WTC11 (cell line): ENCODE measurements around the gene PFN1. TPM values are rescaled to one million over a fixed set of nuclear protein-coding genes. Genes with fewer than 3 reads are reported as not detected.

Source experiments
- ATAC-seq: fragments of 200-7000 bp; cut with Tn5 transposase; 2 replicates; pipeline ENCODE4 v1.10.0; 2021; ENCODE audit warnings: mild to moderate bottlenecking, moderate library complexity
- CTCF ChIA-PET: fragments of 300-600 bp; sonication (Branson Sonifier 250); formaldehyde crosslinking; loops from one replicate; lab custom pipeline; 2021; ENCODE audit warnings: antibody characterized with exemption; lab: Charles Lee
- POLR2A ChIA-PET: fragments of 350-600 bp; sonication (Branson Sonifier 250); formaldehyde crosslinking; loops from one replicate; lab custom pipeline; 2021; ENCODE audit warnings: antibody characterized with exemption; lab: Charles Lee
- DNase-seq: peaks from one replicate; pipeline ENCODE4 v3.0.0; 2021; ENCODE audit warnings: low spot score
- H3K27ac Mint-ChIP-seq: 2 replicates; pipeline ENCODE4 v1.8.0; 2021; ENCODE audit warnings: mixed read lengths
- H3K27me3 Mint-ChIP-seq: 2 replicates; pipeline ENCODE4 v1.8.0; 2021; ENCODE audit warnings: low read depth, mild to moderate bottlenecking, moderate library complexity, mixed read lengths
- H3K36me3 Mint-ChIP-seq: 2 replicates; pipeline ENCODE4 v1.8.0; 2021; ENCODE audit warnings: mixed read lengths
- H3K4me1 Mint-ChIP-seq: 2 replicates; pipeline ENCODE4 v1.8.0; 2022; ENCODE audit warnings: mixed read lengths
- H3K4me3 Mint-ChIP-seq: 2 replicates; pipeline ENCODE4 v1.8.0; 2021; ENCODE audit warnings: mild to moderate bottlenecking, moderate library complexity, mixed read lengths
- H3K9me3 Mint-ChIP-seq: 2 replicates; pipeline ENCODE4 v1.8.0; 2021; ENCODE audit warnings: mixed read lengths
- ARID4B ChIP-seq: sonication (generic); formaldehyde crosslinking; IDR thresholded peaks from 2 replicates; pipeline ENCODE4 v1.8.0; 2023; ENCODE audit warnings: missing genetic modification reagents, mild to moderate bottlenecking, borderline replicate concordance
- CDX4 ChIP-seq: fragments of 250-450 bp; sonication (Bioruptor Pico); IDR thresholded peaks from 2 replicates; pipeline ENCODE4 v1.9.0; 2021; ENCODE audit warnings: moderate library complexity, mild to moderate bottlenecking, inconsistent platforms, borderline replicate concordance
- ELF4 ChIP-seq: sonication (generic); formaldehyde crosslinking; IDR thresholded peaks from 2 replicates; pipeline ENCODE4 v1.8.1; 2022; ENCODE audit warnings: low read depth, mild to moderate bottlenecking, moderate library complexity, missing genetic modification reagents
- FOXK1 ChIP-seq: sonication (generic); formaldehyde crosslinking; IDR thresholded peaks from 2 replicates; pipeline ENCODE4 v1.8.0; 2022; ENCODE audit warnings: mild to moderate bottlenecking, moderate library complexity, missing genetic modification reagents
- GRHL2 ChIP-seq: fragments of 250-450 bp; sonication (Bioruptor Pico); IDR thresholded peaks from 2 replicates; pipeline ENCODE4 v1.8.0; 2022; ENCODE audit warnings: mild to moderate bottlenecking, moderate library complexity; ENCODE audit not compliant: insufficient replicate concordance, severe bottlenecking
- HMGA2 ChIP-seq: fragments of 250-450 bp; sonication (Bioruptor Pico); IDR thresholded peaks from 2 replicates; pipeline ENCODE4 v1.4.0; 2021; ENCODE audit warnings: mild to moderate bottlenecking, moderate library complexity
- JAZF1 ChIP-seq: fragments of 250-450 bp; sonication (Bioruptor Pico); IDR thresholded peaks from 2 replicates; pipeline ENCODE4 v1.9.0; 2021; ENCODE audit warnings: moderate library complexity, mild to moderate bottlenecking, inconsistent platforms
- MAX ChIP-seq: sonication (generic); formaldehyde crosslinking; IDR thresholded peaks from 2 replicates; pipeline ENCODE4 v1.8.0; 2022; ENCODE audit warnings: mild to moderate bottlenecking, missing genetic modification reagents
- NFYB ChIP-seq: sonication (generic); formaldehyde crosslinking; conservative IDR thresholded peaks from 2 replicates; pipeline ENCODE4 v1.8.0; 2022; ENCODE audit warnings: low read depth, missing genetic modification reagents
- NR3C1 ChIP-seq: sonication (generic); formaldehyde crosslinking; conservative IDR thresholded peaks from 2 replicates; pipeline ENCODE4 v1.8.1; 2023; ENCODE audit warnings: low read depth, mild to moderate bottlenecking, missing genetic modification reagents
- OVOL2 ChIP-seq: fragments of 250-450 bp; sonication (Bioruptor Pico); IDR thresholded peaks from 2 replicates; pipeline ENCODE4 v1.9.0; 2021; ENCODE audit warnings: mild to moderate bottlenecking, borderline replicate concordance
- PRDM15 ChIP-seq: sonication (generic); formaldehyde crosslinking; IDR thresholded peaks from 2 replicates; pipeline ENCODE4 v1.8.0; 2022; ENCODE audit warnings: missing genetic modification reagents
- SMAD3 ChIP-seq: sonication (generic); formaldehyde crosslinking; IDR thresholded peaks from 2 replicates; pipeline ENCODE4 v1.8.0; 2022; ENCODE audit warnings: missing genetic modification reagents, mild to moderate bottlenecking, borderline replicate concordance
- TP53 ChIP-seq: sonication (generic); formaldehyde crosslinking; IDR thresholded peaks from 2 replicates; pipeline ENCODE4 v1.8.1; 2023; ENCODE audit warnings: mild to moderate bottlenecking, missing genetic modification reagents
- USF2 ChIP-seq: sonication (generic); formaldehyde crosslinking; IDR thresholded peaks from 2 replicates; pipeline ENCODE4 v1.8.1; 2023; ENCODE audit warnings: mild to moderate bottlenecking, missing genetic modification reagents, moderate library complexity
- ZBTB43 ChIP-seq: sonication (generic); formaldehyde crosslinking; IDR thresholded peaks from 2 replicates; pipeline ENCODE4 v1.8.1; 2023; ENCODE audit warnings: mild to moderate bottlenecking, missing genetic modification reagents
- ZNF263 ChIP-seq: sonication (generic); formaldehyde crosslinking; IDR thresholded peaks from 2 replicates; pipeline ENCODE4 v1.8.1; 2022; ENCODE audit warnings: low read depth, mild to moderate bottlenecking, moderate library complexity, missing genetic modification reagents
- ZNF281 ChIP-seq: sonication (generic); formaldehyde crosslinking; IDR thresholded peaks from 2 replicates; pipeline ENCODE4 v1.8.0; 2023; ENCODE audit warnings: mild to moderate bottlenecking, missing genetic modification reagents
- ZSCAN18 ChIP-seq: fragments of 250-450 bp; sonication (Bioruptor Pico); IDR thresholded peaks from 2 replicates; pipeline ENCODE4 v2.1.2; 2022; ENCODE audit warnings: mild to moderate bottlenecking, moderate library complexity
- total RNA-seq: library from RNA; stranded (reverse); gene quantifications from 3 replicates; pipeline ENCODE4 v1.2.3, GENCODE V29; 2021

PFN1 gene
- total RNA-seq, 1 experiment from 2014 or later: 1,289 TPM

GRCh38 chr17:4937553-4937952 is 10.8 kb downstream of the PFN1 start:
- peak overlapping the region; percentile 96; the same call in 1 of the 2 replicates for H3K4me3 Mint-ChIP-seq
- no peaks in the 10 kb centered on the region for H3K9me3 Mint-ChIP-seq
- CTCF ChIA-PET: interaction anchor here (1.0 kb wide), 1 partner anchor 19 kb away, joined by 3 read pairs; no protein-coding TSS in a partner anchor
- peaks cover 29% of the 10 kb centered on the region for H3K4me1 Mint-ChIP-seq
- POLR2A ChIA-PET: no interaction called here
- H3K27me3 Mint-ChIP-seq: no peaks in the 10 kb centered on the region
- H3K27ac Mint-ChIP-seq: no peak overlapping the region
- TF ChIP-seq ZNF263 (CRISPR knock-in tag): no peak
- no peak for TF ChIP-seq ELF4 (CRISPR knock-in tag)
- TF ChIP-seq CDX4 (CRISPR knock-in tag): no peak
- TF ChIP-seq SMAD3 (CRISPR knock-in tag): no peak
- TF ChIP-seq USF2 (CRISPR knock-in tag): no peak
- no peak for TF ChIP-seq JAZF1 (CRISPR knock-in tag)
- no peak for TF ChIP-seq ARID4B (CRISPR knock-in tag)
- no peak for TF ChIP-seq TP53 (CRISPR knock-in tag)
- TF ChIP-seq FOXK1 (CRISPR knock-in tag): no peak
- TF ChIP-seq MAX: no peak
- no peak for TF ChIP-seq HMGA2 (CRISPR knock-in tag)
- no peak for TF ChIP-seq ZNF281 (CRISPR knock-in tag)
- peaks cover 28% of the 10 kb centered on the region for H3K36me3 Mint-ChIP-seq
- ATAC-seq: no peak
- DNase-seq: no peak

GRCh38 chr17:4936436-4936835 is 11.9 kb downstream of the PFN1 start:
- POLR2A ChIA-PET: no interaction called here
- Mint-ChIP-seq H3K4me1 (peaks cover 25% of the 10 kb centered on the region), H3K27ac (peak overlapping the region; percentile 81; the same call in 1 of the 2 replicates), H3K36me3 (peaks cover 21% of the 10 kb centered on the region), H3K9me3 (no peaks in the 10 kb centered on the region), H3K4me3 (no peak overlapping the region), H3K27me3 (no peaks in the 10 kb centered on the region)
- DNase-seq (no peak), ATAC-seq (no peak)
- CTCF ChIA-PET: interaction anchor here (0.9 kb wide), 1 partner anchor 14 kb away, joined by 3 read pairs; the partner anchor contains the start of gene ENO3
- TF ChIP-seq SMAD3 (CRISPR knock-in tag) (no peak), TP53 (CRISPR knock-in tag) (no peak), NR3C1 (CRISPR knock-in tag) (no peak), PRDM15 (CRISPR knock-in tag) (no peak), NFYB (CRISPR knock-in tag) (no peak), ZSCAN18 (CRISPR knock-in tag) (no peak), OVOL2 (no peak), ZBTB43 (no peak), ELF4 (CRISPR knock-in tag) (no peak), GRHL2 (CRISPR knock-in tag) (no peak)
